ENCODE results near the gene MAPKBP1. TPM values are rescaled to one million over a fixed set of nuclear protein-coding genes. Genes with fewer than 3 reads are reported as not detected.

MAPKBP1 gene
- polyA plus RNA-seq, 3 donors = 0.76 to 8.6 (median 1.1) TPM

GRCh38 chr15:41832208-41832607 lies 57.9 kb downstream of the MAPKBP1 start:
- no peak overlapping the region for H2AFZ ChIP-seq (ENCODE audit: insufficient read depth, low read depth, low read length, poor library complexity, severe bottlenecking)
- H3K4me3 ChIP-seq (replicated peaks in 1 of 3; ENCODE audit: low read depth in 2 of 3, low read length in 3 of 3) = no peak overlapping the region
- H3K4me1 Mint-ChIP-seq = peaks cover 24% of the 10 kb centered on the region
- no peak overlapping the region for H3K27ac ChIP-seq (ENCODE audit: low read depth in 1 of 2, low read length in 2 of 2)
- intact Hi-C loops (cut with micrococcal nuclease) = no loop called here
- no peak overlapping the region for H3K4me3 Mint-ChIP-seq
- DNase-seq = no peak
- no peak overlapping the region for H3K9ac ChIP-seq (ENCODE audit: insufficient read depth, low read length, poor library complexity, severe bottlenecking)
- no peaks in the 10 kb centered on the region for H3K9me3 Mint-ChIP-seq
- H3K36me3 Mint-ChIP-seq = peaks cover 51 to 57% of the 10 kb centered on the region in 2 donors
- H4K20me1 ChIP-seq (ENCODE audit: insufficient read depth, low read length) = peaks cover 37% of the 10 kb centered on the region
- peak overlapping the region in 1 of 7 donors; percentile 46 for H3K27ac Mint-ChIP-seq
- TF ChIP-seq, protein P1, sequence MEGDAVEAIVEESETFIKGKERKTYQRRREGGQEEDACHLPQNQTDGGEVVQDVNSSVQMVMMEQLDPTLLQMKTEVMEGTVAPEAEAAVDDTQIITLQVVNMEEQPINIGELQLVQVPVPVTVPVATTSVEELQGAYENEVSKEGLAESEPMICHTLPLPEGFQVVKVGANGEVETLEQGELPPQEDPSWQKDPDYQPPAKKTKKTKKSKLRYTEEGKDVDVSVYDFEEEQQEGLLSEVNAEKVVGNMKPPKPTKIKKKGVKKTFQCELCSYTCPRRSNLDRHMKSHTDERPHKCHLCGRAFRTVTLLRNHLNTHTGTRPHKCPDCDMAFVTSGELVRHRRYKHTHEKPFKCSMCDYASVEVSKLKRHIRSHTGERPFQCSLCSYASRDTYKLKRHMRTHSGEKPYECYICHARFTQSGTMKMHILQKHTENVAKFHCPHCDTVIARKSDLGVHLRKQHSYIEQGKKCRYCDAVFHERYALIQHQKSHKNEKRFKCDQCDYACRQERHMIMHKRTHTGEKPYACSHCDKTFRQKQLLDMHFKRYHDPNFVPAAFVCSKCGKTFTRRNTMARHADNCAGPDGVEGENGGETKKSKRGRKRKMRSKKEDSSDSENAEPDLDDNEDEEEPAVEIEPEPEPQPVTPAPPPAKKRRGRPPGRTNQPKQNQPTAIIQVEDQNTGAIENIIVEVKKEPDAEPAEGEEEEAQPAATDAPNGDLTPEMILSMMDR (IDR thresholded peaks at IDR 0.05) = no peak
- peaks cover 0 to 6% (median 5%) of the 10 kb centered on the region in 3 donors for H3K27me3 Mint-ChIP-seq (ENCODE audit: low read depth in 3 of 3)
- peaks cover 39 to 50% of the 10 kb centered on the region in 2 donors for H3K36me3 ChIP-seq (replicated peaks in 1 of 2; ENCODE audit: control insufficient read depth in 1 of 2, insufficient read depth in 2 of 2, low read length in 2 of 2)
- WGBS (ENCODE audit: insufficient coverage) = 90% methylated on average over 10 of the region's 10 CpGs
- no peak overlapping the region for H3K4me2 ChIP-seq (replicated peaks; ENCODE audit: extremely low read depth, low read length, poor library complexity, severe bottlenecking)
- no peaks in the 10 kb centered on the region for H3K9me3 ChIP-seq (replicated peaks in 1 of 2; ENCODE audit: control insufficient read depth in 1 of 2, insufficient read depth in 1 of 2, low read length in 2 of 2)
- H3K79me2 ChIP-seq (ENCODE audit: insufficient read depth, low read length) = peaks cover 19% of the 10 kb centered on the region
- H3K4me1 ChIP-seq (ENCODE audit: control insufficient read depth in 1 of 2, insufficient read depth in 2 of 2, low read length in 2 of 2) = peaks cover 15 to 17% of the 10 kb centered on the region in 2 donors
- H3K27me3 ChIP-seq (ENCODE audit: control insufficient read depth in 2 of 2, insufficient read depth in 2 of 2, low read length in 2 of 2) = no peaks in the 10 kb centered on the region

DNA sequence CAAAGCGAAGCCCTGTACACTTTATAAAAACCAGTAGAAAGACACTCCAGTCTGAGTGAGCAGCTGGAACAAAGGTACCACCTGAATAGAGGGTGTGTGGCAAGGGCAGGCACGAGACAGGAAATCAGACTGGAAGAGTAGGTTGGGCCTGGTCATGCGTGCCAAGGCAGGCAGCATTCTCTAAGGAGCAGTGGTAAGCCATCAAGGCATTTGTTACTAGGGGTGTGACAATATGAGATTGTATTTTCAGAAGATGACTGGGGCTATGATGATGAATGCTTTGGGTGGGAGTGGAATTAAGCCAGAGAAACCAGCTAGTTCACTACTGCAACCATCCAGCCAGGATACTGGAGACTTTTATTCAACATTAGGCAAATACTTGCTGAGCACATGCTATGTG lies 58.6 kb downstream of the MAPKBP1 start:
- H3K9ac ChIP-seq (ENCODE audit: insufficient read depth, low read length, poor library complexity, severe bottlenecking) = no peak overlapping the region
- H3K4me2 ChIP-seq (replicated peaks; ENCODE audit: extremely low read depth, low read length, poor library complexity, severe bottlenecking) = no peak overlapping the region
- peaks cover 37% of the 10 kb centered on the region for H4K20me1 ChIP-seq (ENCODE audit: insufficient read depth, low read length)
- H3K79me2 ChIP-seq (ENCODE audit: insufficient read depth, low read length) = peaks cover 19% of the 10 kb centered on the region
- Mint-ChIP-seq H3K27ac (peak overlapping the region in 1 of 7 donors; percentile 7), H3K4me1 (peaks cover 23% of the 10 kb centered on the region), H3K4me3 (no peak overlapping the region), H3K9me3 (no peaks in the 10 kb centered on the region), H3K36me3 (peaks cover 55 to 63% of the 10 kb centered on the region in 2 donors), H3K27me3 (ENCODE audit: low read depth in 3 of 3) (peaks cover 0 to 1% (median 0%) of the 10 kb centered on the region in 3 donors)
- H3K27ac ChIP-seq (ENCODE audit: low read depth in 1 of 2, low read length in 2 of 2) = no peak overlapping the region
- no peaks in the 10 kb centered on the region for H3K27me3 ChIP-seq (ENCODE audit: control insufficient read depth in 2 of 2, insufficient read depth in 2 of 2, low read length in 2 of 2)
- peaks cover 41 to 51% of the 10 kb centered on the region in 2 donors for H3K36me3 ChIP-seq (replicated peaks in 1 of 2; ENCODE audit: control insufficient read depth in 1 of 2, insufficient read depth in 2 of 2, low read length in 2 of 2)
- no peaks in the 10 kb centered on the region for H3K9me3 ChIP-seq (replicated peaks in 1 of 2; ENCODE audit: control insufficient read depth in 1 of 2, insufficient read depth in 1 of 2, low read length in 2 of 2)
- DNase-seq = no peak
- intact Hi-C loops (cut with micrococcal nuclease) = no loop called here
- no peak overlapping the region for H3K4me3 ChIP-seq (replicated peaks in 1 of 3; ENCODE audit: low read depth in 2 of 3, low read length in 3 of 3)
- peaks cover 11 to 12% of the 10 kb centered on the region in 2 donors for H3K4me1 ChIP-seq (ENCODE audit: control insufficient read depth in 1 of 2, insufficient read depth in 2 of 2, low read length in 2 of 2)
- no peak overlapping the region for H2AFZ ChIP-seq (ENCODE audit: insufficient read depth, low read depth, low read length, poor library complexity, severe bottlenecking)
- WGBS (ENCODE audit: insufficient coverage) = 71% methylated on average over 2 of the region's 3 CpGs
- TF ChIP-seq, protein P1 (IDR thresholded peaks at IDR 0.05) = no peak

Measured in CD14-positive monocyte (primary cell).